Limb (tissue), 2 donors: ENCODE data around the gene MTFMT.

Experiments used
- DNase-seq, 2 donors: peaks; one replicate each; pipeline ENCODE4 v3.0.0-alpha.2; 2016; ENCODE audit errors: extremely low spot score in 2 of 2

The MTFMT gene

DNA sequence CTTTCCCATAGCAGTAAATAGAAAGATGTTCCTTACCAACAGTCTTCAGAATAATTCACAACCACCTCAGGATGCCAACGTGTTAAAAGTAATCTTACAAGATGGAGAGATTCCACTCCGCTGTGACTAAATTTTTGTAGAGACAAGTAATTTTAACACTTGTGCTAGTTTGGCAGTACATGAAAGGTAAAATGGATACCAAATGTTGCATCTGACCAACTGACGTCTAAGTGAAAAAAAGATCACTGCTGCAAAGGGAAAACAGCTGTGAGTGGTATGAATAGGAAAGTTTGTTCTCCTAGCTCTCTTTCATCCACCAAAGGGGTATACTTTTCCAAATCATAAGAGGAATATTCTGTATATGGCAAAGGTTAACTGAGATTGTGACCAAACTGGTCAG, 42.3 kb downstream of the MTFMT start:
- DNase-seq = no peak

DNA sequence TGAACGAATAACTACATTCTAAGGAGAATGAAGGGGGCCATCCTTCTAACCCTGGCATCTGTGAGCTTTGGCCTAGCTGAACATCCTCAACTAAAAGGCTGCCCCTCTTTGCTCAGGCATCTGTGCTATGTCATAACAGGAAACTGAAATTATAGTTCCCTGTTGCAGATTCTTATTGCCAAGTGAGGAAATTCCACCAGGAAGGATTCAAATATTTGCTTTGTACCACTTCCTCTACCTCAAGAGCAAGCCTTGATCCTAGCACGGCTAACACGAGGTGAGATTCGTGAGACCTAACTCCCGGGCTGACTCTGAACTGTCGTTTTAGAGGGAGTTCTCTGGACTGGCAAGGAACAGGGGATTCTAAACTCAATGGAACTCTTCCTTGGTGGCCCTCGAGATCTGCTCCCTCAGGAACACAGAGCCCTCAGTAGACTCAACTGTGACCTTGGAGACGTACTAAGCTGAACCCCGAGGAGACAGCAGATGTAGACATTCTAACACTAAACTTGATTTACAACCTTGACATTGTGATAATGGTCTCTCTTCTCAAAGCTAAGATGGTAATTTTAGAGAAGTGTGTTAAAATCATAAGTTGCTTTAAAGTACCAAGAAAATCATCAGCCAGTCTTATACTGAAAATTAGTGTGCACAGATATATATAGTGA, 43.9 kb downstream of the MTFMT start:
- DNase-seq = no peak

DNA sequence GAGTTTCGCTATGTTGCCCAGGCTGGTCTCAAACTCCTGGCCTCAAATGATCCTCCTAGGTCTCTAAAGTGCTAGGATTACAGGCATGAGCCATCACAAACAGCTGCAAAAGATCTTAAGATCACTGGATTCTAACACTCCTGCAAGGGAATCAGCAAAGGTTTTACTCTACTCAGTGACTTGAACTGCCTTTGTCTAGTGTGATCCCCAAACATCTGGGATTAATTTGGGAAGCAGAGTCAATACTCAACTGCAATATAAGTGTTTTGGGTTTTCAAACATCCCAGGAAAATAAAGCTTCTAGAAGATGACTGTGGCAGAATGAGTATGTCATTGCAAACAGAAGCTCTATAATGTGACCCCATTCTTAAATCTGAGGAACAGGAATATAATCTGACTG, 47.0 kb downstream of the MTFMT start:
- DNase-seq = no peak

DNA sequence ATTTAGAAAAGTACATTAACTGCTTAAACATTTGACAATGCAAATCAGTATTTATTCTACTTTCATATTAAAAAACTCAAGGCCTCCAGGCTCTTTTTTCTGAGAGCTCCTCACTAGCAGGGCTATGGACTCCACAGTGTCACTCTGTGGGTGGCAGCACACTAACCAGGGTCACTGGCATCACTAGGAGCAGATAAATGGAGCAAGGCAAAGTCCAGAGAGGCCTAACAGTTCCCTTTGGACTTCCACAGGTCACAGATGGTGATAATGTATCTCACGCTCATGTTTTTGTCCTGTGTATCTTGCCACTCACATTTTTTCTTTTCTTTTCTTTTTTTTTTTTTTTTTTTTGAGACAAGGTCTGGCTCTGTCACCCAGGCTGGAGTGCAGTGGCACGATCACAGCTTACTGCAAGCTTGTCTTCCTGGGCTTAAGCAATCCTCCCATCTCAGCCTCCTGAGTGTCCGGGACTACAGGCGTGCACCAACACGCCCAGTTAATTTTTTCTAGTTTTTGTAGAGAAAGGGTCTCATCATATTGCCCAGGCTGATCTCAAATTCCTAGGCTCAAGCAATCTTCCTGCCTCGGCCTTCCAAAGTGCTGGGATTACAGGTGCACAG, 47.5 kb downstream of the MTFMT start:
- DNase-seq = no peak

DNA sequence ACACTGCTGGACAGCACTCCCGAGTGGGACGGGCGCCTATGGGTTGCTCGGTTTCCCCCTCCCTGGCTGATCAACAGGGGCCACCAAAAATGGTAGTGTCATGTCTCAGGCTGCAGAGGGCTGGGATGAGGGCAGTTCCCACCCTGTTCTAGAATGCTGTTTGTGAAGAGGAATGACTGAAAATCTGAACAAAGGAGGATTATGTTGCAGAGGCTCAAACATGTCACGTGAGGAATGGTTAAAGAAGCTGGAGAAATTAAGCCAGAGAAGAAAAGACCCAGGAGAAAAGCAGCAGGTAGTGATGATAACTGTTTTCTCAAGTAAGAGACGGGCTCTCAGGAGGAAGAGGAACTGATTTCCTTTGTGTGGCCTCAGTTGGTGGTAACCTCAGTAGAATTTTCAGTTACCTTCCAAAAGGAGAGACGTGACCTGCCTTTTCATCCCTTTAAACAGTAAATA, 50.2 kb downstream of the MTFMT start:
- no peak for DNase-seq

DNA sequence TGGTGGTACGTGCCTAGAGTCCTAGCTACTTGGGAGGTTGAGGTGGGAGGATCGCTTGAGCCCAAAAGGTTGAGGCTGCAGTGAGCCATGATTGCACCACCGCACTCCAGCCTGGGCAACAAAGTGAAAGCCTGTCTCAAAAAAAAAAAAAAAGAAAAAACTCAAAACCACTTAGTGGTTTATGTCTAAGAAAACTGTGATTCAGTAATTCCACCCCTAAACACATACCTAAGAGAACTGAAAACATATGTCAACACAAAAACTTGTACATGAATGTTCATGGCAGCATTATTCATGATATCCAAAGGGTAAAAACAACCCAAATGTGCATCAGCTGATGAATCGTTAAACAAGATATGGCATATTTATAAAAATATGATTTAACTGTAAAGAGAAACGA, 54.0 kb downstream of the MTFMT start:
- DNase-seq = no peak

DNA sequence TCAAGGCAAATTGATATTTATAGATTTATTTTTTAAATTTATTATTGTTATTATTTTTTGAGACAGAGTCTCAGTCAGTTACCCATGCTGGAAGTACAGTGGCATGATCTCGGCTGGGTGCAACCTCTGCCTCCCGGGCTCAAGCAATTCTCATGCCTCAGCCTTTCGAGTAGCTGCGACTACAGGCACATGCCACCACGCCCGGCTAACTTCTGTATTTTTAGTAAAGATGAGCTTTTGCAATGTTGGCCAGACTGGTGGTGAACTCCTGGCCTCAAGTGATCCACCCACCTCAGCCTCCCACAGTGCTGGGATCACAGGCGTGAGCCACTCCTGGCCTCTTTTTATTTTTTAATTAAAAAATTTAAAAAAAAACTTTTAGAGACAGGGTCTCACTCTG, 58.7 kb downstream of the MTFMT start:
- no peak for DNase-seq

DNA sequence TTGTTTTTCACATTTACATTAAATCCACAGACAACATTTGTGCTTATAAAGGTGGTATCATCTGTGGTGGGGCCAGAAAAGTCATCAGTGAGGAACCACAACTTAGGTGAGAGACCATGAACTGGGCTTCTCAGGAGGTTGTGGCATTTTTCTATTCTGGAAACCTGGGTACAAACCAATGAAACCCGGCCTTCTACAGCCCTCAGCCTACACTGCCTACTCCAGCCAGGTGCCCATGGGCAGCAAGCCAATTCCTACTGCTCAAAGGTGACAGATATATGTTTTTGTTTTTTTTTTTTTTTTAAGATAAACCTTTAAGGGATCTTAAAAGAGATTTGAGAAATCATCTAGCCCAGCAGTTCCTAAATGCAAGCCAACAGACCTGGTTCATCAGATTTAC, 60.0 kb downstream of the MTFMT start:
- no peak for DNase-seq

DNA sequence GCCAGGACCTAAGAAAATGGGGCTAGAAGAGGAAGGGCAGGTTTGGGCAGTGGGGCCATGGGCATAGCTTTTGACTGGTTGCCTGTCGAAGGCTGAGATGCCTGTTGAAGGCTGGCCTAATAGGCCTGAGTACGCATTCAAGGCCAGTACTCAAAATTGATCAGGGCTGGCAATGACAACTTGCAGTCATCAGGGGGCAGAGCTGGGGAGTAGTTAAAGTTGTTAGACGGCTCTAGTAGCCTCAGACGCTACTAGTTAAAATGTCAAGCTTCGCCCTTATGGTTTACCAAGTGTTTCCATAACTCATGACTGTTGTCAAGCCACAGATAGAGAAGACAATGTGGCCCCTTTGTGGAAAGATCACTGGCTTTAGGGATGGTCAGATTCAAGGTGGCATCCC, 68.4 kb downstream of the MTFMT start:
- no peak for DNase-seq

DNA sequence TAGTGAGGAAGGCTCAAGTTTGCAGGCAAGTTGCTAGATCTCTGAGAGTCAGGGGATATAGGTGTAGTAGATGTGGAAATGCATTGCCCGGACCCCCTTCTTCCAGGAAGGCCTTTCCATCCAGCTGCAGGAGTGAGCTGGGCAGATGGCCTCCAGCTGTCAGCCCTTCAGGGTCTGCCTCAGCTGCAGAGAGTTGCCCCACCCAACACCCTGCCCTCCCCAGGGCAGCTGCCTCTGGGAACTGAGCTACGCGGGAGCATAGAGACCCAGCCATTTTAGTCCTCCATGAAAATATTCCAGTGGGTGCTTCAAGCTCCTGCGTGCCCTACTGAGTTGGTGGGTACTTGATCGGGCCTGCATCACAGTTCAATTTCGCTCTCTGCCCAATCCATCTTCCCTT, 69.3 kb downstream of the MTFMT start:
- DNase-seq = no peak

DNA sequence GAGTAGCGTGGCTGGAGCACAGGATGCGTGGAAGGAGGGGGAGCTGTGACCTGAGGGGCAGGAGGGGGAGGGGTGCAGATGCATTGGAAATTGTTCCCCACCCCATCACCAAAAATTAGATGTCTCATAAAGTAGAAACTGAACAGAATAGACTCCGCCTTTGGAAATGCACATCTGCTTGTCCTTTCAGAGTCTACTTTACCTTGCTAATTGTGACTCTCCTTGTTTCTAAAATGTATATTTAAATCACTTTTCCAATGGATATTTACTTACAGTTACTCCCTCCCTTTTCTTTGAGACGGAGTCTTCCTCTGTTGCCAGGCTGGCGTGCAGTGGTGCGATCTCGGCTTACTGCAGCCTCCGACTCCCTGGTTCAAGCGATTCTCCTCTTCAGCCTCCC, 70.3 kb downstream of the MTFMT start:
- no peak for DNase-seq

DNA sequence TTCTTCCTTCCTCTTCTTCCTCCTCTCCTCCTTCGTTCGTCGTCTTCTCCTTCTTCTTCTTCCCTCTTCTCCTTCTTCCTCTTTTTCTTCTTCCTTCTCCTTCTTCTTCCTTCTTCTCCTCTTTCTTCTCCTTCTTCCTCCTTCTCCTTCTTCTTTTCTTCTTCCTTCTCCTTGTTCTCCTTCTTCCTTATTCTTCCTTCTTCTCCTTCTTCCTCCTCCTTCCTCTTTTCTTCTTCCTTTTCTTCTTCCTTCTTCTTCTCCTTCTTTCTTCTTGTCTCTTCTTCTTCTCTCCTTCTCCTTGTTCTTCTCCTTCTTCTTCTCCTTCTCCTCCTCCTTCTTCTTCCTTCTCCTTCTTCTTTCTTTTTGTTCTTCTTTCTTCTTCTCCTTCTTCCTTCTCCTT, 75.0 kb downstream of the MTFMT start:
- DNase-seq = no peak

DNA sequence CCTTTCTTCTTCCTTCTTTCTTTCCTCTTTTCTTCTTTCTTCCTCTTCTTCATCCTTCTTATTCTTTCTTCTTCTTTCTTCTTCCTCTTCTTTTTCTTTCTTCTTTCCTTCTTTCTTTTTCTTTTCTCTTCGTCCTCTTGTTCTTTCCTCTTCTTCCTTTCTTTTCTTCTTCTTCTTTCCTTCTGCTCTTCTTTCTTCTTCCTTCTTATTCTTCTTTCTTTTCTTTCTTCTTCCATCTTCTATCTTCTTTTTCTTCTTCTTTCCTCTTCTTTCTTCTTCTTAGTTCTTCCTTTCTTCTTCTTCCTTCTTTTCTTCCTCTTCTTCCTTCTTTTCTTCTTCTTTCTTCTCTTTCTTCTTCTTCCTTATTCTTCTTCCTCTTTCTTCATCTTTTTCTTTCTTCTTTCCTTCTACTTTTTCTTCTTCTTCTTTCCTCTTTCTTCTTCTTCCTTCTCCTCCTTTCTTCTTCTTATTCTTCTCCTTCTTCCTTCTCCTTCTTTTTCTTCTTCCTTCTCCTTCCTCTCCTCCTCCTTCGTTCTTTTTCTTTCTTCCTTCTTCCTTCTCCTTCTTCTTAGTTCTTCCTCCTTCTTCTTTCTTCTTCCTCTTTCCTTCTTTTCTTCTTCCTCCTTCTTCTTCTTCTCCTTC, 77.5 kb downstream of the MTFMT start:
- DNase-seq = no peak
